ENCODE results near the gene TMEM44.
"Not testable (repeated sequence)": the region's sequence is repeated elsewhere in the genome, so short reads cannot be mapped to it uniquely, and the experiment has no call there.

Gene TMEM44

GRCh38 chr3:194640829-194641228 is 7.6 kb upstream of the TMEM44 start:
- DNase-seq: no peak

GRCh38 chr3:194638991-194639605 is 5.9 kb upstream of the TMEM44 start:
- DNase-seq: no peak

- no peak for DNase-seq
These were observed 4.6 kb upstream of the TMEM44 start for GRCh38 chr3:194637541-194638400.

GRCh38 chr3:194637066-194637465 is 3.8 kb upstream of the TMEM44 start:
- no peak for DNase-seq

- no peak for DNase-seq
These were observed 340 bp downstream of the TMEM44 start for GRCh38 chr3:194632809-194633348.

- DNase-seq: no peak
These were observed 902 bp downstream of the TMEM44 start for GRCh38 chr3:194632226-194632808.

GRCh38 chr3:194631696-194632095 is 1.5 kb downstream of the TMEM44 start:
- no peak for DNase-seq

- DNase-seq: not testable (repeated sequence)
These were observed 2.5 kb downstream of the TMEM44 start for GRCh38 chr3:194630681-194631080.

GRCh38 chr3:194624956-194625355 is 8.3 kb downstream of the TMEM44 start:
- DNase-seq: no peak

GRCh38 chr3:194623449-194624290 is 9.5 kb downstream of the TMEM44 start:
- DNase-seq: no peak

- DNase-seq: no peak
These were observed 10.4 kb downstream of the TMEM44 start for GRCh38 chr3:194622621-194623340.

GRCh38 chr3:194621947-194622346 is 11.3 kb downstream of the TMEM44 start:
- no peak for DNase-seq

- no peak for DNase-seq
These were observed 13.0 kb downstream of the TMEM44 start for GRCh38 chr3:194620196-194620595.

- DNase-seq: no peak
These were observed 13.5 kb downstream of the TMEM44 start for GRCh38 chr3:194619741-194620140.

GRCh38 chr3:194618858-194619608 is 14.2 kb downstream of the TMEM44 start:
- no peak for DNase-seq

GRCh38 chr3:194617827-194618226 is 15.4 kb downstream of the TMEM44 start:
- no peak for DNase-seq

GRCh38 chr3:194617143-194617671 is 16.0 kb downstream of the TMEM44 start:
- DNase-seq: no peak

GRCh38 chr3:194615226-194615625 is 18.0 kb downstream of the TMEM44 start:
- no peak for DNase-seq

GRCh38 chr3:194612221-194612620 is 21.0 kb downstream of the TMEM44 start:
- no peak for DNase-seq

GRCh38 chr3:194610689-194611088 is 22.5 kb downstream of the TMEM44 start:
- DNase-seq: no peak

GRCh38 chr3:194609601-194610000 is 23.6 kb downstream of the TMEM44 start:
- no peak for DNase-seq
